GM19193 (cell line): Measurements from ENCODE around the gene OAF.
A peak's percentile ranks its signal among the peaks of the same experiment; 100 is the strongest.

Source experiments
- POLR2A ChIP-seq: IDR thresholded peaks from 4 replicates; pipeline ENCODE4 v1.6.1; 2011; ENCODE audit not compliant: insufficient read depth, insufficient read length; ENCODE audit errors: extremely low read depth

Gene OAF

GRCh38 chr11:120235024-120235628, 24.3 kb downstream of the OAF start:
- no peak for TF ChIP-seq POLR2A

GRCh38 chr11:120236169-120237107, 25.6 kb downstream of the OAF start:
- TF ChIP-seq POLR2A, result peak; percentile 23

GRCh38 chr11:120238968-120239620, 28.3 kb downstream of the OAF start:
- no peak for TF ChIP-seq POLR2A

GRCh38 chr11:120239713-120240640, 29.1 kb downstream of the OAF start, which contains the start of gene POU2F3:
POU2F3 (plus strand) TSS chr11:120240140; CDS start chr11:120240344, 204 bp downstream.
- no peak for TF ChIP-seq POLR2A

GRCh38 chr11:120240866-120241265, 30.0 kb downstream of the OAF start:
- no peak for TF ChIP-seq POLR2A

GRCh38 chr11:120241277-120241676, 30.4 kb downstream of the OAF start:
- no peak for TF ChIP-seq POLR2A

- no peak for TF ChIP-seq POLR2A
Measured at GRCh38 chr11:120243221-120243620, 32.4 kb downstream of the OAF start.

GRCh38 chr11:120244476-120245365, 33.9 kb downstream of the OAF start:
- no peak for TF ChIP-seq POLR2A

GRCh38 chr11:120245434-120245833, 34.6 kb downstream of the OAF start:
- TF ChIP-seq POLR2A, result no peak

GRCh38 chr11:120248551-120249278, 37.9 kb downstream of the OAF start:
- no peak for TF ChIP-seq POLR2A

- no peak for TF ChIP-seq POLR2A
Measured at GRCh38 chr11:120249279-120250262, 38.7 kb downstream of the OAF start.

- no peak for TF ChIP-seq POLR2A
Measured at GRCh38 chr11:120254788-120255518, 44.1 kb downstream of the OAF start.

GRCh38 chr11:120255519-120255866, 44.7 kb downstream of the OAF start:
- peak; percentile 40 for TF ChIP-seq POLR2A
